SH-SY5Y (cell line): ENCODE data around the gene NPW.

Experiments used
- GATA2 ChIP-seq: IDR thresholded peaks from 2 replicates; pipeline ENCODE4 v1.6.1; 2011; ENCODE audit warnings: mild to moderate bottlenecking, low read depth, low read length
- GATA3 ChIP-seq: IDR thresholded peaks from 2 replicates; pipeline ENCODE4 v1.6.1; 2011; ENCODE audit warnings: low read depth, mild to moderate bottlenecking, low read length, moderate library complexity

- TF ChIP-seq GATA2 (no peak), GATA3 (no peak)
These were observed 35.0 kb upstream of the NPW start for GRCh38 chr16:1984347-1985225.
